Tibial nerve (tissue), 4 donors: ENCODE results near the gene IKZF5.

ENCODE experiments used
- EP300 ChIP-seq, 2 donors: sonication (generic); formaldehyde crosslinking; IDR thresholded peaks; one replicate each; pipeline ENCODE4 v1.6.1; 2017; ENCODE audit warnings: antibody characterized with exemption in 2 of 2, mild to moderate bottlenecking in 1 of 2
- POLR2A ChIP-seq, 2 donors: fragments of 450-650 bp; IDR thresholded peaks; one replicate each; pipeline ENCODE4 v1.6.1; 2017; ENCODE audit warnings: antibody characterized with exemption in 2 of 2, mild to moderate bottlenecking in 2 of 2, moderate library complexity in 2 of 2
- TF ChIP-seq, protein P1 (sequence below), 5 experiments: fragments of 200-600 bp in 3 of 5; fragments of 450-650 bp in 2 of 5; sonication (generic) in 3 of 5; IDR thresholded peaks; one replicate each; pipeline ENCODE4 v1.5.1; 2016 to 2019; ENCODE audit warnings: antibody characterized with exemption in 5 of 5, mild to moderate bottlenecking in 3 of 5, moderate library complexity in 2 of 5

DNA sequence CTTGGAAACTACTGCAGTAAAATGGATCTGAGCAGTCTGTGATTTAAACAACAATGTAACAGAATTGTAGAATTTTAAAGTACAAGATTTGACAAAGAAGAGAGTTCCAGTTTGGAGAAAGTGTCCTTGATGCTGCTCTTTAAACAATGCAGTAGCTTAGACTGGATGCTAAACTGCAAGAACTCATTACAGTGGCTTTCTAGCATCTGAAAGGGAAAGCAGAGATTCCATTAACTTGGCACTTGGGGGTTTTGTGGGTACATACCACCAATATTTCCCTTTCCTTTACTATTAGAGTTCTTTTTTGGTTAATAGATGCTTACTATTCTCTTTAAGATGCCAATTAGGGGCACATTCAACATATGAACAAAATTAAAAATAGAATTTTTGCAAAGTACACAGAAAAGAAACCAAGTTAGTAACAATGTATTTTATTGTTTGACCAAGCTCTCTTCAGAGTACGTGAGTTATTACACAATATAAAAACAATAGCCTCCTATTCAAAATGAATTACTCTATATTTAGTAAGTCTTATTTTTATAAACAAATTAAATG lies 16.5 kb downstream of the IKZF5 start:
- no peak for TF ChIP-seq POLR2A (IDR thresholded peaks at IDR 0.05)
- TF ChIP-seq, protein P1, sequence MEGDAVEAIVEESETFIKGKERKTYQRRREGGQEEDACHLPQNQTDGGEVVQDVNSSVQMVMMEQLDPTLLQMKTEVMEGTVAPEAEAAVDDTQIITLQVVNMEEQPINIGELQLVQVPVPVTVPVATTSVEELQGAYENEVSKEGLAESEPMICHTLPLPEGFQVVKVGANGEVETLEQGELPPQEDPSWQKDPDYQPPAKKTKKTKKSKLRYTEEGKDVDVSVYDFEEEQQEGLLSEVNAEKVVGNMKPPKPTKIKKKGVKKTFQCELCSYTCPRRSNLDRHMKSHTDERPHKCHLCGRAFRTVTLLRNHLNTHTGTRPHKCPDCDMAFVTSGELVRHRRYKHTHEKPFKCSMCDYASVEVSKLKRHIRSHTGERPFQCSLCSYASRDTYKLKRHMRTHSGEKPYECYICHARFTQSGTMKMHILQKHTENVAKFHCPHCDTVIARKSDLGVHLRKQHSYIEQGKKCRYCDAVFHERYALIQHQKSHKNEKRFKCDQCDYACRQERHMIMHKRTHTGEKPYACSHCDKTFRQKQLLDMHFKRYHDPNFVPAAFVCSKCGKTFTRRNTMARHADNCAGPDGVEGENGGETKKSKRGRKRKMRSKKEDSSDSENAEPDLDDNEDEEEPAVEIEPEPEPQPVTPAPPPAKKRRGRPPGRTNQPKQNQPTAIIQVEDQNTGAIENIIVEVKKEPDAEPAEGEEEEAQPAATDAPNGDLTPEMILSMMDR (IDR thresholded peaks at IDR 0.05) = no peak
- TF ChIP-seq EP300 (IDR thresholded peaks at IDR 0.05) = no peak
